Subcutaneous abdominal adipose tissue (tissue), 5 donors: ENCODE results near the gene MPL.

Experiments
- H3K27ac ChIP-seq: one replicate; pipeline ENCODE4 v1.7.0; 2013; ENCODE audit warnings: low read depth, mild to moderate bottlenecking, inconsistent platforms, low read length, moderate library complexity
- H3K27me3 ChIP-seq, 5 donors: one replicate each; pipeline ENCODE4 v1.7.0; 2013; ENCODE audit warnings: low read length in 5 of 5, inconsistent platforms in 1 of 5; ENCODE audit not compliant: control insufficient read depth in 5 of 5, insufficient read depth in 4 of 5
- H3K36me3 ChIP-seq, 5 donors: one replicate each; pipeline ENCODE4 v1.7.0; 2013; ENCODE audit warnings: low read length in 5 of 5; ENCODE audit not compliant: control insufficient read depth in 5 of 5, insufficient read depth in 5 of 5
- H3K4me1 ChIP-seq, 5 donors: one replicate each; pipeline ENCODE4 v1.7.0; 2013; ENCODE audit warnings: low read length in 5 of 5, mild to moderate bottlenecking in 3 of 5, moderate library complexity in 1 of 5; ENCODE audit not compliant: control insufficient read depth in 5 of 5, insufficient read depth in 5 of 5
- H3K4me3 ChIP-seq, 5 donors: one replicate each; pipeline ENCODE4 v1.7.0; 2013; ENCODE audit warnings: low read length in 5 of 5, low read depth in 1 of 5
- H3K9ac ChIP-seq, 5 donors: one replicate each; pipeline ENCODE4 v1.7.0; 2013; ENCODE audit warnings: low read length in 5 of 5, mild to moderate bottlenecking in 4 of 5, moderate library complexity in 3 of 5
- H3K9me3 ChIP-seq, 5 donors: one replicate each; pipeline ENCODE4 v1.7.0; 2013; ENCODE audit warnings: low read length in 5 of 5; ENCODE audit not compliant: control insufficient read depth in 5 of 5
- donor health status: healthy.
- donor health status: healthy.
- donor health status: healthy.
- donor health status: healthy.
- donor health status: healthy.

MPL gene

GRCh38 chr1:43339584-43340232 is 2.1 kb downstream of the MPL start:
- Histone ChIP-seq H3K27ac (no peak overlapping the region), H3K27me3 (no peaks in the 10 kb centered on the region), H3K4me1 (peaks cover 0 to 20% (median 14%) of the 10 kb centered on the region in 5 donors), H3K36me3 (no peaks in the 10 kb centered on the region), H3K9me3 (no peaks in the 10 kb centered on the region), H3K9ac (no peak overlapping the region), H3K4me3 (no peak overlapping the region)

GRCh38 chr1:43340559-43340958 is 2.9 kb downstream of the MPL start:
- Histone ChIP-seq H3K4me3 (no peak overlapping the region), H3K9ac (no peak overlapping the region), H3K27me3 (no peaks in the 10 kb centered on the region), H3K36me3 (no peaks in the 10 kb centered on the region), H3K4me1 (peaks cover 0 to 28% (median 20%) of the 10 kb centered on the region in 5 donors), H3K9me3 (no peaks in the 10 kb centered on the region), H3K27ac (no peak overlapping the region)

DNA sequence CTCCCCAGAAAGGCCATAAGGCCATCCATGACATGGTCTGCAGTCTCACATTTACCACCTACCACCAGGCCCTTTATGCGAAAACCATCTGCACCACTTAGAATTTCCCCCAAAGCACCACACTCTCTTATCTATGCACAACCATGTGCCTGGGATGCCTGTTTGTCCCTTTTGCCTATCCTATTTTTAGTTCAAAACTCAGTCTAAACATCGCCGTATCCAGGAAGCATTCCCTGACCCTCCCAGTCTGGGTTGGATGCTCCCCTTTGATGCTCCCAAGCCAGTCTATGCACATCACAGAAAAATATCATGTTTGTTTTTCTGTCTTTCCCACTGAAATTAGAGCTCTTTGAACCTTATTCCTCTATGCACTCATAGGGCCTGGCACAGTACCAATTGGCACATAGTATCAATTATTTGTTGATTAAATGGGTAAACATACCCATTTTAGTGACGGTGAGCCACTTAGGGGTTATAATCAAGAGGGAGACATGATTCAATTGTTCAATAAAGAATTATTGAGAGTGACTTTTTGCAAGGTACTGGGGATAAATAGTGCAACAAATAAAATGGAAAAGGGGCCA is 6.7 kb downstream of the MPL start:
- Histone ChIP-seq H3K4me1 (peaks cover 0 to 29% (median 26%) of the 10 kb centered on the region in 5 donors), H3K9ac (peak overlapping the region in 2 of 5 donors; percentile 15 to 29), H3K27me3 (no peaks in the 10 kb centered on the region), H3K27ac (peak overlapping the region; percentile 79), H3K9me3 (no peaks in the 10 kb centered on the region), H3K4me3 (peak overlapping the region in 1 of 5 donors; percentile 4), H3K36me3 (no peaks in the 10 kb centered on the region)

DNA sequence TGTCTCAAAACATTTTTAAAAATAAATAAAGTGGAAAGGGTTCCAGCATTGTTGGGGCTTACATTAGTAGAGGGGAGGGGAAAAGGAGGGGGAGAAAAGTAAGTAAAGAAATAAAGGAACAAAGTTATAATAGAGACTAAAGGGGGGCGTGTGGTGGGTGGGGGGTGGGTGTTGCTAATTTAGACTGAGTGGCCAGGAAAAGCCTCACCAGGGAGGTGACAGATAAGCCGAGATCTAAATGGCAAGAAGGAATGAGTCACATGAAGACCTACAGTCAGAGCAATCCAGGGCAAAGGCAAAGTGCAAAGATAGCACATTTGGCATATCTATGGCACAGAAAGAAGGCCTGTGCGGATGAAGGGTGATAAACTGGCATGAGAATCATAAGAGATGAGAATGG is 7.5 kb downstream of the MPL start:
- H3K4me1 ChIP-seq: peaks cover 0 to 35% (median 28%) of the 10 kb centered on the region in 5 donors
- peak overlapping the region in 1 of 5 donors; percentile 45 for H3K9ac ChIP-seq
- H3K27me3 ChIP-seq: no peaks in the 10 kb centered on the region
- no peaks in the 10 kb centered on the region for H3K9me3 ChIP-seq
- H3K36me3 ChIP-seq: no peaks in the 10 kb centered on the region
- no peak overlapping the region for H3K4me3 ChIP-seq
- H3K27ac ChIP-seq: peak overlapping the region; percentile 79

DNA sequence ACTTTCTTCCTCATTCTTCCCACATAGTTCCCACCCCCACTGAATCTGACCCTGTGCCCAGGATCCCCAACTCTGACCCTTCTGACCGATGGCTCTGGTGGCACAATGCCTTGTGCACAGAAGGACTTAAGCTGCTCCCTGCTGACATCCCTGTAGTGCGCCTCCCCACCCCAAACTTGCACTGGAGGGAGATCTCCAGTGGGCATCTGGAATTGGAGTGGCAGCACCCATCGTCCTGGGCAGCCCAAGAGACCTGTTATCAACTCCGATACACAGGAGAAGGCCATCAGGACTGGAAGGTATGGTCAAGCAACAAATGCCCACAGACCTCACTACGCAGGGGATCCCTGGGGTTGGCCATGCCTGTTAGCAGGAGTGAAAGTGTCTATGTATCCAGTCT is 9.0 kb downstream of the MPL start:
- no peak overlapping the region for H3K4me3 ChIP-seq
- peaks cover 0 to 35% (median 28%) of the 10 kb centered on the region in 5 donors for H3K4me1 ChIP-seq
- no peaks in the 10 kb centered on the region for H3K27me3 ChIP-seq
- H3K27ac ChIP-seq: peak overlapping the region; percentile 77
- peak overlapping the region in 1 of 5 donors; percentile 45 for H3K9ac ChIP-seq
- no peaks in the 10 kb centered on the region for H3K9me3 ChIP-seq
- no peaks in the 10 kb centered on the region for H3K36me3 ChIP-seq

DNA sequence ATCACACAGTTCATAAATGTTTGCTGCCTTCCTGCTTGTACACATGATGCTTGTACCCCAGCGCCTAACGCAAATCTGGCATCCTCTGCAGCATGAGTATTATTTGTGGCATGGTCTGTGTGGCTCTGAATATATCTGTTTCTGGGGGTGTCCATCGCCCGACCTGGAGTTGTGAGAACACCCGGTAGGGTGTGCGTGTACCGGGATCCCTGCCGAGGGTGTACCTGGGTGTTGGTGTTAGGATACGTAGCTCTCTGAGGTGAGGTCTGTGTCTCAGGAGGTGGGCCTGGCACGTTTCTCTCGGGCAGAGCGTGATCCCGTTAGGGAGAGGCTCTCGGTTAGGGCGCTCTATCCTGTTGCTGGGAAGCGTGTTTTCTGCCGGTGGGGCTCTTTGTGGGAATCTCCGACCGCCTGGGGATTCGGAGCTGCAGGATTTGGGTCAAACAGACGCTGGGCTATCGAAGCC is 10.8 kb downstream of the MPL start:
- Histone ChIP-seq H3K36me3 (no peaks in the 10 kb centered on the region), H3K27ac (peak overlapping the region; percentile 75), H3K27me3 (no peaks in the 10 kb centered on the region), H3K4me3 (peak overlapping the region; percentile 54 to 77 (median 66)), H3K4me1 (peaks cover 0 to 35% (median 28%) of the 10 kb centered on the region in 5 donors), H3K9me3 (no peaks in the 10 kb centered on the region), H3K9ac (peak overlapping the region in 4 of 5 donors; percentile 42 to 66 (median 54))

DNA sequence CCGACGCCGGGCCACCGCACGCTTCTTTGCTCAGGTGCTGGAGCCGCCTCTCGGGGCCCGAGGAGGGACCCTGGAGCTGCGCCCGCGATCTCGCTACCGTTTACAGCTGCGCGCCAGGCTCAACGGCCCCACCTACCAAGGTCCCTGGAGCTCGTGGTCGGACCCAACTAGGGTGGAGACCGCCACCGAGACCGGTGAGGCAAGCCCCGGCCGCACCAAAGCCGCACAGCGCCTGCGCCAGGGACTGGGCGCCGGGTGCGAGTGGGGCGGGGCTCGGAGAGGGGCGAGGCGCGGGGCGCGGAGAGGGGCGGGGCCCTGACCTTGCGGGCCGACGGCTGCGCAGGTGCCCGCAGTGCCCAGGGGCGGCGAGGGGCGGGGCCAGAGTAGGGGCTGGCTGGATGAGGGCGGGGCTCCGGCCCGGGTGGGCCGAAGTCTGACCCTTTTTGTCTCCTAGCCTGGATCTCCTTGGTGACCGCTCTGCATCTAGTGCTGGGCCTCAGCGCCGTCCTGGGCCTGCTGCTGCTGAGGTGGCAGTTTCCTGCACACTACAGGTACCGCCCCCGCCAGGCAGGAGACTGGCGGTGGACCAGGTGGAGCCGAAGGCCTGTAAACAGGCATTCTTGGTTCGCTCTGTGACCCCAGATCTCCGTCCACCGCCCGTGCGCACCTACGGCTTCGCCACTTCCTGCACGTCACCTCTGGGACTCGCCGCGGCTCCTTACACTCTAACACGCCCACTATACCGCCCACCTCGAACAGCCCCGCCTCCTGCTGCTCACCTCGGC is 11.4 kb downstream of the MPL start:
- H3K9me3 ChIP-seq: no peaks in the 10 kb centered on the region
- no peaks in the 10 kb centered on the region for H3K27me3 ChIP-seq
- peaks cover 0 to 33% (median 28%) of the 10 kb centered on the region in 5 donors for H3K4me1 ChIP-seq
- H3K27ac ChIP-seq: peak overlapping the region; percentile 75
- peak overlapping the region in 4 of 5 donors; percentile 54 to 77 (median 66) for H3K4me3 ChIP-seq
- peak overlapping the region in 4 of 5 donors; percentile 42 to 78 (median 65) for H3K9ac ChIP-seq
- H3K36me3 ChIP-seq: no peaks in the 10 kb centered on the region

DNA sequence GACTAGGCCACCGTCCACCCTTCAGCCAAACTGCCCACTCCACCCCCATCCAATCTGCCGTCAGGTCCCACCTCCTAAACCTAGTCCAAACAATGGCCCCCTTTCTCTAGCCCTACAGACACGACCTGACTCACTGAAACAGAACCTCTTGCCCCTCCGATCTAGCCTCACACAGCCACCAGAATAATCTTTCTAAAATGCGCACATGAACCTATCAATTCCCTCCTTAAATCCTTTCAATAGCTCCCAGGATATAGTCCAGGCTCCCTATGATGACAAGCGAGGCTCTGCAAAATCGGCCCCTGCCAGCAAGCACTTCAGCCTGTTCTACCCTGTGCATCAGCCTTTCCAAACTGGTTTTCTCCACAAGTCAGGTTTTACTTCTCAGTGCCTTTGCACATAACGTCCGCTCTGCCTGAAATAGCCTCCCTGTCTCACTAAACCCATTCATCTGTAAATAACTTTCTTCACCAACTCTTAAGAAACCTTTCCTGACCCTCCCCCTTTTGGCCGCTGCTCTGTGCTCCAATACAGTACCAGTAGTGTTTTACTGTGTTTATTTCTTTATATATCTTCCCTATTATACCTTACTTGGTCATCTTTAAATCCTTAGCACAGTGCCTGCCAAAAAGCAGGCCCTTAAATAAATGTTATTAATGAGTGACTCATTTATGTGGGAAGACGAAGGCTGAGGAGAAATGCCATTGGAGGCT is 12.1 kb downstream of the MPL start:
- Histone ChIP-seq H3K9me3 (no peaks in the 10 kb centered on the region), H3K9ac (peak overlapping the region in 4 of 5 donors; percentile 42 to 78 (median 65)), H3K27me3 (no peaks in the 10 kb centered on the region), H3K27ac (peak overlapping the region; percentile 75), H3K36me3 (no peaks in the 10 kb centered on the region), H3K4me1 (peaks cover 0 to 26% (median 21%) of the 10 kb centered on the region in 5 donors), H3K4me3 (peak overlapping the region in 4 of 5 donors; percentile 54 to 77 (median 66))

DNA sequence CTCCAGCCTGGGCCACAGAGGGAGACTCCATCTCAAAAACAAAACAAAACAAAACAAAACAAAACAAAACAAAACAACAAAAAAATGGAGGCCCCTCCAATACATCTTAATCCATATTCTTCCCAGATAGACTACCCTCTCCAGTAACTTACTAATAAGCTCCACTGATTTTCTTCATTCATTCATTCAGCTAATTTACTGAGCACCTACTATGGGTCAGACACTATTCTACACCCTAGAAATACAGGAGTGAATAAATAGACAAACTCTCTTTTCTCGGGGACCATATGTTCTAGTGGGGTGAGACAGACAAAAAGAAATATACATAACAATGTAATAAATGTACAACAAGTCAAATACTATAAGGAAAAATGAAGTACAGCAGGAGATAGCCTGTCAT is 13.4 kb downstream of the MPL start:
- Histone ChIP-seq H3K4me1 (peaks cover 0 to 17% (median 14%) of the 10 kb centered on the region in 5 donors), H3K9ac (no peak overlapping the region), H3K4me3 (no peak overlapping the region), H3K36me3 (no peaks in the 10 kb centered on the region), H3K27ac (no peak overlapping the region), H3K27me3 (no peaks in the 10 kb centered on the region), H3K9me3 (no peaks in the 10 kb centered on the region)
